Spleen (tissue), 11 donors: ENCODE data around the gene LSG1. TPM values are rescaled to one million over a fixed set of nuclear protein-coding genes. Genes with fewer than 3 reads are reported as not detected.

ENCODE experiments used
- DNase-seq: peaks from one replicate; pipeline ENCODE4 v3.0.0-alpha.2; 2020
- H3K27ac ChIP-seq, 8 donors: fragments of 200-600 bp; sonication (generic) in 7 of 8; 1 replicate in 4 of 8; 2 replicates in 4 of 8; pipeline versions ENCODE4 v1.5.0 to v1.8.0; 2016 to 2021; ENCODE audit warnings: inconsistent platforms in 4 of 8, mild to moderate bottlenecking in 4 of 8, moderate library complexity in 1 of 8
- H3K27me3 ChIP-seq, 7 donors: fragments of 200-600 bp; sonication (generic) in 6 of 7; replicated peaks in 1 of 7; 1 replicate in 4 of 7; 2 replicates in 3 of 7; pipeline versions ENCODE4 v1.5.0 to v1.8.0; 2016 to 2021; ENCODE audit warnings: inconsistent platforms in 3 of 7, mild to moderate bottlenecking in 1 of 7
- H3K36me3 ChIP-seq, 6 donors: fragments of 200-600 bp; sonication (generic) in 5 of 6; 1 replicate in 4 of 6; 2 replicates in 2 of 6; pipeline versions ENCODE4 v1.5.0 to v1.8.0; 2016 to 2021; ENCODE audit warnings: inconsistent platforms in 2 of 6
- H3K4me1 ChIP-seq, 6 donors: fragments of 200-600 bp; sonication (generic) in 5 of 6; 1 replicate in 3 of 6; 2 replicates in 3 of 6; pipeline versions ENCODE4 v1.5.0 to v1.8.0; 2016 to 2021; ENCODE audit warnings: inconsistent platforms in 3 of 6
- H3K4me3 ChIP-seq, 8 donors: fragments of 200-600 bp; sonication (generic) in 7 of 8; 1 replicate in 4 of 8; 2 replicates in 4 of 8; pipeline versions ENCODE4 v1.5.0 to v1.8.0; 2016 to 2021; ENCODE audit warnings: inconsistent platforms in 4 of 8, mild to moderate bottlenecking in 4 of 8, moderate library complexity in 2 of 8
- H3K9me3 ChIP-seq, 8 donors: fragments of 200-600 bp; sonication (generic) in 7 of 8; 1 replicate in 4 of 8; 2 replicates in 4 of 8; pipeline versions ENCODE4 v1.5.0 to v1.8.0; 2016 to 2021; ENCODE audit warnings: inconsistent platforms in 4 of 8
- CTCF ChIP-seq, 11 experiments: fragments of 200-600 bp in 7 of 11; fragments of 450-650 bp in 4 of 11; sonication (generic) in 4 of 11; IDR thresholded peaks in 8 of 11; conservative IDR thresholded peaks in 3 of 11; 1 replicate in 7 of 11; 2 replicates in 4 of 11; pipeline versions ENCODE4 v1.4.0 to v1.8.0; 2016 to 2021; ENCODE audit warnings: antibody characterized with exemption in 11 of 11, inconsistent platforms in 4 of 11, mild to moderate bottlenecking in 1 of 11
- POLR2A ChIP-seq, 3 donors: fragments of 450-650 bp; IDR thresholded peaks; one replicate each; pipeline ENCODE4 v1.5.1; 2017; ENCODE audit warnings: antibody characterized with exemption in 3 of 3, mild to moderate bottlenecking in 1 of 3
- POLR2AphosphoS5 ChIP-seq, 3 donors: sonication (generic); formaldehyde crosslinking; IDR thresholded peaks; one replicate each; pipeline ENCODE4 v1.5.1; 2017; ENCODE audit warnings: antibody characterized with exemption in 3 of 3
- WGBS, 5 donors: extraction: QIAGEN DNeasy Blood & Tissue Kit in 3 of 5; methylation state at CpG; one replicate each; pipeline versions ENCODE4 v1.1.5 to v1.1.7; 2013 to 2018; 5-methylcytosine and 5-hydroxymethylcytosine counted together
- intact Hi-C: fragments of 100-400 bp; cut with DNase I; formaldehyde crosslinking; loops from one replicate; pipeline ENCODE4 v1.15.0; 2023; ENCODE audit warnings: low total_unique reads
- polyA plus RNA-seq, 3 donors: library from polyadenylated mRNA; stranded (reverse); fragments of 200-250 nt; gene quantifications; one replicate each; pipeline ENCODE4 v1.2.1, GENCODE V29; 2013
- total RNA-seq, 7 donors: library from RNA; depleted of rRNA in 3 of 7; stranded (reverse); fragments of >200 nt in 3 of 7; fragmentation: NEBNext Ultra II Directional in 4 of 7; extraction: Animal tissue kit (Norgen Biotek cat#: 25700) in 4 of 7; gene quantifications; one replicate each; pipeline versions ENCODE4 v1.1.0 to v1.2.1, GENCODE V29; 2016 to 2021
- donor health status: healthy with polysubstance abuse.
- donor health status: DM: no; HTN: no; CAD: no; lungs with moderate emphysema.
- donor health status: DM: no; HTN: no; CAD: no.
- donor health status: Bipolar disorder and iron deficiency.
- donor health status: healthy.
- donor health status: DM: no; HTN: no; CAD: no.
- donor health status: DM: yes; HTN: yes; CAD: no.

LSG1 gene
- total and polyA plus RNA-seq, 10 donors, result 10.8 to 58.0 (median 35.7) TPM

- intact Hi-C loops, result no loop called here
- Histone ChIP-seq H3K9me3 (no peaks in the 10 kb centered on the region), H3K27me3 (no peaks in the 10 kb centered on the region), H3K4me3 (no peak overlapping the region), H3K36me3 (peaks cover 0 to 61% (median 3%) of the 10 kb centered on the region in 6 donors), H3K4me1 (no peaks in the 10 kb centered on the region), H3K27ac (no peak overlapping the region)
- TF ChIP-seq POLR2AphosphoS5 (IDR thresholded peaks at IDR 0.05) (no peak), CTCF (IDR thresholded peaks at IDR 0.05 in 8 of 11, conservative IDR thresholded peaks at IDR 0.05 in 3 of 11) (no peak), POLR2A (IDR thresholded peaks at IDR 0.05) (no peak)
- peak; percentile 64 for DNase-seq
- 89 to 91% (median 91%) methylated on average over 21 to 26 of the region's 26 CpGs for WGBS, 5 donors
These were observed 49.2 kb downstream of the LSG1 start for GRCh38 chr3:194622621-194623340.

- TF ChIP-seq POLR2A (IDR thresholded peaks at IDR 0.05), result no peak
- TF ChIP-seq CTCF (IDR thresholded peaks at IDR 0.05 in 8 of 11, conservative IDR thresholded peaks at IDR 0.05 in 3 of 11), result no peak
- no peak for TF ChIP-seq POLR2AphosphoS5 (IDR thresholded peaks at IDR 0.05)
- WGBS, 5 donors, result 85 to 91% (median 88%) methylated on average over 14 of the region's 14 CpGs
- intact Hi-C loops, result no loop called here
- H3K4me1 ChIP-seq, result no peaks in the 10 kb centered on the region
- H3K4me3 ChIP-seq, result no peak overlapping the region
- DNase-seq, result no peak
- H3K36me3 ChIP-seq, result peaks cover 0 to 61% (median 3%) of the 10 kb centered on the region in 6 donors
- H3K27ac ChIP-seq, result no peak overlapping the region
- no peaks in the 10 kb centered on the region for H3K9me3 ChIP-seq
- H3K27me3 ChIP-seq, result no peaks in the 10 kb centered on the region
These were observed 50.0 kb downstream of the LSG1 start for GRCh38 chr3:194621947-194622346.

- Histone ChIP-seq H3K4me1 (no peaks in the 10 kb centered on the region), H3K27ac (no peak overlapping the region), H3K36me3 (peaks cover 0 to 63% (median 2%) of the 10 kb centered on the region in 6 donors), H3K9me3 (no peaks in the 10 kb centered on the region), H3K27me3 (no peaks in the 10 kb centered on the region), H3K4me3 (no peak overlapping the region)
- 88 to 98% (median 91%) methylated on average over 7 of the region's 7 CpGs for WGBS, 5 donors
- intact Hi-C loops, result no loop called here
- no peak for DNase-seq
- TF ChIP-seq POLR2A (IDR thresholded peaks at IDR 0.05), result no peak
- no peak for TF ChIP-seq CTCF (IDR thresholded peaks at IDR 0.05 in 8 of 11, conservative IDR thresholded peaks at IDR 0.05 in 3 of 11)
- TF ChIP-seq POLR2AphosphoS5 (IDR thresholded peaks at IDR 0.05), result no peak
These were observed 51.8 kb downstream of the LSG1 start for GRCh38 chr3:194620196-194620595.

GRCh38 chr3:194619741-194620140, 52.2 kb downstream of the LSG1 start:
- intact Hi-C loops, result no loop called here
- no peak for DNase-seq
- WGBS, 5 donors, result 81 to 92% (median 86%) methylated on average over 9 of the region's 9 CpGs
- no peak overlapping the region for H3K4me3 ChIP-seq
- no peak for TF ChIP-seq CTCF (IDR thresholded peaks at IDR 0.05 in 8 of 11, conservative IDR thresholded peaks at IDR 0.05 in 3 of 11)
- TF ChIP-seq POLR2AphosphoS5 (IDR thresholded peaks at IDR 0.05), result no peak
- no peak for TF ChIP-seq POLR2A (IDR thresholded peaks at IDR 0.05)
- H3K27ac ChIP-seq, result peak overlapping the region in 6 of 8 donors; percentile 43 to 70 (median 56)
- H3K36me3 ChIP-seq, result peaks cover 0 to 63% (median 2%) of the 10 kb centered on the region in 6 donors
- H3K27me3 ChIP-seq, result no peaks in the 10 kb centered on the region
- H3K4me1 ChIP-seq, result no peaks in the 10 kb centered on the region
- H3K9me3 ChIP-seq, result no peaks in the 10 kb centered on the region
